NCI-H1417 (cell line): ENCODE data around the gene FSTL4.
A peak's percentile ranks its signal among the peaks of the same experiment; 100 is the strongest.

ENCODE experiments used
- DNase-seq, 3 experiments: peaks; one replicate each; lab custom pipeline; 2025; lab: John Stamatoyannopoulos, UW

FSTL4 gene

DNA sequence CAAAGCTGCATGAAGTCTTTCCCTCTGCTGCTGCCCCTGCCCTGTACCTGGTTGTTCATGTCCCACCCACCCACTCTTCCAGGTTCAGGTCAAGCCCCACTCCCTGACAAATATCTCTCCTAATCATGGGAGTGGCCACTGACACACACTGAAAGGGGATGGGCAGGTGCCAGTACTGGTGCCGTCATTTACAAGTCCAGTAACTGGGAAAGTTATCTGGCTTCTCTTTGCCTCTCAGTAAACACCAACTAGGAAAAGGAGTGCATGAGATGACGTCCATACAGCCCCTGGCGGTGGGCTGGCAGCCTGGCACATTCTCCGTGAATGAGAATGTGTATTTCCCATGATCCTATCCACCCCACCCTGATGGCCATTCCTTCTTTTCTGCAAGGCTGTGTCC is 225.2 kb downstream of the FSTL4 start:
- no peak for DNase-seq

DNA sequence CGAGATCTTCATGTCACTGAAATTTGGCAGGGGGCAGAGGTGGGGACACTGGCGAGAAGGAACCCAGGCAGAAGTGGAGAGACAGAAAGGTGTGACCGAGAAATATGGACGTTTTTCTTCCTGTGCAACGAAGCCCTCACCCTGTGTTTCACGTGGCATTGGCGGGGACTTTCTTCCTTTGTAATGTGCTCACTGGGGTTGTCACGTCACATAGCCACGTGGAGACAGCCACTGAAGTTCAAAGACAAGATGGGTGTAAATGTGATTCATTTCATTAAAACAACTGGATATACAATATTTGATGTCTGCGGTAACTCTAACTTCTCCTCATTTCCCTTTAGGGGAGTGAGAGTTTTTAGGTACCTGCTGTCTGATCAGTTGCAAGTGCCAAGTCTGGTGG is 225.7 kb downstream of the FSTL4 start:
- DNase-seq: no peak

DNA sequence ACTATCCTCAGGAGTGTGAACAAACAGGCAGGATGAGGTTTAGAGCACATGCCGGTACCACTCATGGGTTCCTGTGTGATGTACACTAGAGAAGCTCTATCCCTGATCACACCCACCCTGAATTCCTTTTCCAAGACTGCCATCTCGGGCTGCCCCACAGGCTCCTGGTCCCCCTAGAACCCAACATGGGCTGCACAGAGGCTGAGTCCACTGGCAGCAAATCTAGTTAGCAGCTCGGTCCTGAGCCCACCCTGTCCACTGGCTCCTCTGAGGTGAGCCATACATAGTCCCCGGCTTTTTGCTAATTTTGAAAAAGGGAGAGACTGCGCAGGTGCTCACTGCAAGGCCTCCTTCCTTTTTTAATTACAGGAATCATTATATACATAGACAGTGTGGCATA is 227.0 kb downstream of the FSTL4 start:
- no peak for DNase-seq

DNA sequence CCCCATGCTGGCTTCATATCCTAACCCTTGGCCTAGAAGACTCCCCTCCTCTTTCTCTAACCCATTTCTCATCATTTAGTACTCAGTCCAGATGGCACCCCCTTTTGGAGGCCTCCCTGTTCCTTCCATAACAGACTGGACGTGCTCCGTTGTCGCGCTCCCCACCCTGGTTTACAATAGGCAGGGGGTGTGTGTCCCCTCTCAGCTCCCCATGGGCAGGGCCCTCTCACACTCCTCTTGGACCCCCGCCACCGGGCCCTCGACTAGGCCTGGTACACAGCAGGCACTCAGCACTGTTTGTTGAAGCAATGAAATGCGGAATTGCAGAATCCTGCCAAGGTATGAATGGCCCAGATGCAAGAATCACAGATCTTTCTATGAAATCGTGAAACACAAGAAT is 227.4 kb downstream of the FSTL4 start:
- no peak for DNase-seq

DNA sequence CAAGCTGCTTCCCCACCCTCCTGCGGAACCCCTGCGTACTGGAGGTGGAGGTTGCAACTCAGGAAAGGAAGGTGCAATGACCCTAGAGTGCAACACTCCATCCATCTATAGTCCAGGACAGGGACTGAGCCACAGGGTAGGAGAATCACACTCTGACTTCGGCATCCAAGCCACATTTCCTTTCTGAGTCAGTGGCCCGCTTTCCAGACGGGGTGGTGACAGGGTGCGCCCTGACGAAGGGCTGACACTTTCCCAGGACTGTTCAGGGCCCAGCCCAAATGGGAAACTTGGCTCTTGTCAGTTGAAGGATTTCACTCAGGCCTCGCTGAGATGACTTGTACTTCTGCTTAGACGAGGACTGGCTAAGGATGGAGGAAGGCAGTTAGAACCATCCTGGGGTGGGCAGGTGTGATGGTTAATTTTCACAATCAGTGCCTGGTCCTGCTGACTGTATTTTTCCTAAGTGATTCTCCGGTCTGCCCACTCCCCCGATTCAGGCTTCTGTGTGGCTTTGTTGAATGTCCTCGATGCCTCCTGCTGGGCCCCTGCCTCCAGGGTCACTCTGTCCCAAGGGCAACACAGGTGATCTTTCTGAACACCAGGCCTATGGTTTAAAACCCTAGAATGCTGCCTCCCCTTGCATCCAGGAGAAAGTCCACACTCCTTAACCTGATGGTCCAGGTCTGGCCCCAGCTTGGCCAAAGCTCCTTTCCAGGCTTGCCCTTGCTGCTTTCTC is 228.1 kb downstream of the FSTL4 start:
- no peak for DNase-seq

DNA sequence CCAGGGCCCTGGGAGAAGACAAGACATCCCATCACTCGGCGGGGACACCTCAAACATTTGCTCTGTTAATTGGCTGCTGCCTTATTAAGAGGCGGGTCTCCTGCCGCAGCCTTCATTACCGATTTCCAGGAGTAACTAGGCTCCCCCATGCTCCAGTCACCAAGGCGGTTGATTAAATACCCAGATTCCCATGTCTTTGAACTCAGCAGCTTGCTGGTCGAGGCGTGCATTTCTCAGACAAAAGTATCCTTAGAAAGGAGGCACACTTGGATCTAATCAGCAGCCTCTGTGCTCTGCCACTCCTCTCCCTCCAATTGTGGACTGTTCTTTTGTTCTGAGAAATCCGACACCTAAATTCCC is 228.8 kb downstream of the FSTL4 start:
- peak in 1 of 3 experiments; percentile 2 for DNase-seq

DNA sequence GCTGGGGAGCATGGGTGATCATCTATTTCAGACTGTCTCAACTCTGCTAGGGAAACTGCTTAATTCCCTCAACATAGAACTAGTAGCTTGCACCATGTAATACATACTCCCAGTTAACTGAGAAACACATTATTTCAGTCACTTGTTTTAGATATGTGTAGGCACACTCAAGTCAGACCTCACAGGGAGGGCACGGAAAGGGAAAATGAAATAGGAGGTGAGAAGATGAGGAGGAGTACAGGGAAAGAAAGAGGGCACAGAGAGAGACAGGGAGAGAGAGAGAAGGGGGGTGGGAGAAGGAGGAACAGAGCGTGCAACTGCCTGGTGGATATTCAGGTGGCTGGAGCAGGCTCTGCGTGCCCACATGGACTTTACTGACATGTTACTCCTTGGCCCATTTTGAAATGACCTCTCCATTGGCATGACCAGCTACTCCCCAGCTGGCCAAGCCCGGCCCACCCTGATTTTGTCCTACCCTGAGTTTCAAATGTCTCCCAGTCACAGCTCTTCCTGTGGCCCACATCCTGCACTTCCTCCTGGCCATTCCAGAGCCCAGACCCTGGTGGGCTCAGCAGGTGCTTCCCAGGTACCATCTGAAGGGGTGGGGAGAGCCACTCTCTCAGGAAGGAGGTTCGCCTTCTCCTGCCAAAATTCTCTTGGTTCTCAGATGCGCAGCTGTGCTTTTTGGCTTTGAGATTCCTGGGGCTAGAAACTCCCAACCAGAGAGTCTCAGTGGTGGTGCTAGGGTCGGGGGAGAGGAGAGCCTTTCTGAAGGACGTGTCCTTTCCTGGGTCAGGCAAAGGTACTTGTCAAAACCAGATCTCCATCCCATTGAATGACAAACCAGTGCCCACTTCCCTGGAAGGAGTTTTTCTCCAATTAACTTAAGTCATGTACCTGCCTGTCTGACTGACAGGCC is 229.4 kb downstream of the FSTL4 start:
- no peak for DNase-seq

DNA sequence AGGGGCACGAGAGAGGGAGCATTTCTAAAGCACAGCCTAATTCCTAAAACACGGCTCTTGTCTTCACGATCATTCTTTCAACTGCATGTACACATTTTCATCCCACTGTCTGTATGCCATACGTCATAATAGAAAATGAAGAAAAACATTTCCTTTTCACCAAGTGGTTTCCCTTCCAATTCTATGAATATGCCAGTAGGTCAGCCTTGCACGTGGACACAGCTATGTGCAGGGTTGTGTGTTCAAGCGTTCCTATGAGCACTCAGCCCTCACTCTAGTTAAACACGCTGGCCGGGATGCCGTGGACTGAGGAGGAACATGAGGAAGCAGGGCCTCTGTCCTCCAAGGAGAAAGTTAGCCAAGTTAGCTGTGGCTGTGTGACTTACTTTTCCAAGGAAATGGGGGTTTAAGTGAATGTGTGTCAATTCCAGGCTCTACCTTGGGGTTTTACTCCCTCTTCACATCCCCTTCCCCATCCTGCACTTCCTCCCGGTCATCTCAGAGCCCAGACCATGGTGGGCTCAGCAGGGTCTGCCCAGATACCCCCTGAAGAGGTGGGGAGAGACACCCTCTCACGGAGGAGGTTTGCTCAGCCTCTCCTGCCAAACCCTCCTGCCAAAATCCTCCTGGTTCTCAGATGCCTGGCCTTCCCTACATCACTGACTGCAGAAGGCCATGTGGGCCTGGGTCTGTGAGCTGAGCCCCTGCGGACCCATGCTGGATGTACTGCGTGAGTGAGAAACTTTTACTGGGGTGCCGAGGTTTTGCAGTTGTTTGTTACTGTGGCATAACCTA is 230.6 kb downstream of the FSTL4 start:
- DNase-seq: no peak

DNA sequence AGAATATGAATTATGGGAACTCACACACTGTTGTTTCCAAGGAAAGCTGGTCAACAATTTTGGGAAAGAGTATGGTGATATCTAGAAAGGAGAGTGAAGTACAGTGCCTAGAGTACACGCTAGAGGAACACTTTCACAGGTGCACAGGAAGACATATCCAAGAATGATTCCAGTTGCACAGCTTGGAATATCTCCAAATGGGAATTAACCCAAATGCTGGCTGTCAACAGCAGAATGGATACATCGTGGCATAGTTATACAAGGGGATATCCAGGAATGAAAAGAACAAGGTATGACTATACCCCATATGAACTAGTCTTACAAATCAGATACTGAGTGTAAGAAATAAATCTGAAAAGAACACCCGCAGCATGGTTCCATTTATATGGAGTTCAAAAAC is 231.3 kb downstream of the FSTL4 start:
- no peak for DNase-seq

DNA sequence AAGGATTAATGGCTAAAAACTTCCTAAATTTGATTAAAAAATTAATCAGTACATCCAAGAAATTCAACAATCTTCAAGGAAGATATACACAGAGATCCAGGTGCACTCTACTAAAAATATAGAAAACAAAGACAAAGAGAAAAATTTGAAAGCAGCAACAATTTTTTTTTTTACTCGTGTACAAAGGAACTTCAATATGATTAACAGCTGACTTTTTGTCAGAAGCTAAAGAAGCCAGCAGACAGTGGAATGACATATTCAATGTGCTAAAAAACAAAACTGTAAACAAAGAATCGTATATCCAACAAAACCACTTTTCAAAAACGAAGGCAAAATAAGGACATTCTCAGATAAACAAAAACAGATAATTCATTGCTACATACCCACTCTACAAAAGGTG is 234.6 kb downstream of the FSTL4 start:
- no peak for DNase-seq

DNA sequence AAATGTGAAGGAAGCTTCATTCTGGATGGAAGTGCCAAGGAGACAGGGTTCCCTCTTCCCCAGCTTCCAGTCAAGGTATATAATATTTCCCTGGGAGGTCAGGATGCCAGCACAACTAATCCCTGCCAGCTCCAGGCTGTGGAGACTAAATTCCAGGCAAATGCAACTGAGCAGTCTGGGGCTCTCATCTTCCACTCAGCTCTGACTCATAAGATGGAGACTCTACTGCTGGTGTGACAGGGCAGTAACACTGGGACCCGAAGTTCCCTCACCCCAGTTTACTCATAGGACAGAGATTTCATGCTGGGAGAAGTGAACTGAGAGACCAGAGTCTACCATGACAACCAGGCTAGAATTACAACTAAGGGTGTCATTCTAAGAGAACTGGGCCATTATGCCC is 235.4 kb downstream of the FSTL4 start:
- no peak for DNase-seq

DNA sequence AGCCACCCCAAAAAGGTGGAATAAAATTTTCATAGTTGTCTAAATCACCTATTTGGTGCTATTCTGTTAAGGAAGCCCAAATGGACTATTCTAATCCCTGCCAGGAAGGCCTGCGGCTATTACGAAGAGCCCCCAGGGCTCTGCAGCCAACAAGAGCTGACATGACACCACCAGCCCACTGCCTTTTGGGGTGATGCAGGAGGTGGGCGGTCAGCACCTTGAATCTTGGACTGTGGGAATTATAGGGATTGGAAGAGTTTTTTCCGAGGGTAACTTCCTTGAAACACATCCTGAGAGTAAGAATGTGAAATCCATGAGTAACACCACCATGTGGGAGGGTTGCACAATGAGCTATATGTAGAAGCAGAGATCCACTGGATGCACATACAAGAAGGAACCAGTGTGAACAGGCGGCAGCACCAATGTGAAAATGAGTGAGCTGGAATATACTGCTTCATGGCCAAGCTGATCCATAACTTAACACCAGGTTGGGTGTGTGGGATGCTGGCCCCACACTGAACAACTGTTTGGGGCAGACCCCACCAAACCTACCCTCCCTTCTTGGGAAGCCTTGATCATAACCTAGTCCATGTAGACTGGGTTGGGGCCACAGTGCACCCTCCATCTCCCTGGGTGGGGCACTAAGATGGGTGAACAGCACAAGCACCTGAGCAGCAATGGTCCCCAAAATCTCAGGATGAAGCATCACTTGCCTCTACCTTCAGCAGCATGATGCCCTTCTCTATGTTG is 239.0 kb downstream of the FSTL4 start:
- DNase-seq: no peak

DNA sequence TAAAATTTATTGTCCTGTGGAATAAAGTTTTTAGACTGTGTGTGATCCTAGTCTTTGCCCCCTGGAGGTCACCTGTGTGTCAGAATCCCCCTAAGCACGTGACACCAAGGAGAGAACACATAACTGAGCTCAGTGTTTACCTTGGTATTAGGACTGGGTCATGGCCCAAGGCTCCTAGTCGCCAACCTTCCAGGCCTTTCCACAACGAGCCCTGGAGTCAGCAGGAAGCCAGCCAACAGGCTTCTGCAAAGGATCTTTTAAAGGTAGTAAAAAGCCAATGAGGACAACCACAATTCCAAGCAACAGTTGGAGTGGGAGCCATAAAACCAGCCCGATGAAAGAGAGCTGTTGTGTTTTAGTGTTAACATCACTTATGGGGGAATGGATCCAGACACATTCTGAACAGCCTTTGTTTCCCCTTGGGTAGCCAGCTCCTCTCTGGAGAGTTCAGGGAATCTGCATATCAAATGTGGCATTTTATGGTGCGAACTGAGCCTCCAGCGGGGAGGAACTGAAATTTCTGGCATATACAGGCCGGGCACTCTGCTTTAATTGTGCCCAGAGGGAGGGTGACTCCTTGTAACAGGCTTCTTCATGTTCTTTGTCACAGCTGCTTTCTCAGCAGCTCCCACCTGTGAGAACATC is 239.9 kb downstream of the FSTL4 start:
- no peak for DNase-seq

DNA sequence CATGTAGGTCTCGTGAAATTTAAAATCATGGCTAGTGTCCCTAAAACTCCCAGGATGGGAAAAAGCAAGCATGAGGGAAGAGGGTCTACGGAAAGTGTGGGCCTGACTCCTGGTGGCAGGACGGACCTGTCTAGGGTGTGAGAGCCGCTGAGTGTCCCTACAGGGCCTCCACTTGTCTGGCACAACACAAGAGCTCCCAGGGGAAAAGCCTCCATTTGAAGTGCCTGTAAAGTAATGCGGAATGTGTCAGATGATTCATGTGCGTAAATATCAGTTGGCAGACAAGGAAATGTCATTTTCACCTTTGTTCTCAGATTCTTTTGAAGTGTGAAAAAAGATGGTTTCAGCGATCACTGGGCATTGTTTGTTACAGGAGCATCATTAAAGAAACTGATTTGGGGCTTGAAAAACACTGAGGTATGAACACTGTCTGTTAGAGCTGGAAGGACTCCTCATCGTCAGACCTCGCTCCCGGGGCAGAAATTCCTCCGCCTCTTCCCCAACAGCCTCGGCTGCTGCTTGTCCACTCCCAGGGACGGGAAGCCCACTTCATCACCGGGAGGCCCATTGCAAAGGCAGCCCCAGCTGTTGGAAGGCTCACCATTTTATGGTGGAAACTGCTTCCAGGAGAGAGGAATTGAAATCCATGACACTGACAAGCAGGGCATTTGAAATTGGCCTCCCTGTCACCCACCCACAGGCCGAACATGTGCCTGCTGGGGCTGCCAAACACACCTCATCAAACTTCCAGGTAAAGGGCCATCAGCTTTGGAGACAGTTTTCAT is 240.8 kb downstream of the FSTL4 start:
- DNase-seq: peak in 2 of 3 experiments; percentile 5 to 80

DNA sequence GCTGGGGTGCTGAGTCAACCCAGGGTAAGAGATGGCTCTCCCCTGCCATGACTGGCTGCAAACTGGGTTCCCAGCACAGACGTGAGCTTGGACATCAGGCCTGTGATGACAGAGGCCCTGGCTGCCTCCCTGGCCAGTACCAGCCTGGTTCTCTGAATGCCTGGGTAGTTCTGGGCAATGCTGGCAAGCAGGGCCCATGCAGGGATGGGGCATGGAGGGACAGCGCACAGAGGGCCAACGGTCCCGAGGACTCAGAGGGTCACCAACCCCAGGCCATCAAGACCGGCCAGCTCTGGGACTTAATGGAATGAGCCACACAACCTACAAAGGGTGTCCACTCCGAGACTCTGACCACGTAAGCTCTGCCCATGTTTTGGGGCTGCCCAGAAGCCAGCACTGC is 241.4 kb downstream of the FSTL4 start:
- DNase-seq: no peak

DNA sequence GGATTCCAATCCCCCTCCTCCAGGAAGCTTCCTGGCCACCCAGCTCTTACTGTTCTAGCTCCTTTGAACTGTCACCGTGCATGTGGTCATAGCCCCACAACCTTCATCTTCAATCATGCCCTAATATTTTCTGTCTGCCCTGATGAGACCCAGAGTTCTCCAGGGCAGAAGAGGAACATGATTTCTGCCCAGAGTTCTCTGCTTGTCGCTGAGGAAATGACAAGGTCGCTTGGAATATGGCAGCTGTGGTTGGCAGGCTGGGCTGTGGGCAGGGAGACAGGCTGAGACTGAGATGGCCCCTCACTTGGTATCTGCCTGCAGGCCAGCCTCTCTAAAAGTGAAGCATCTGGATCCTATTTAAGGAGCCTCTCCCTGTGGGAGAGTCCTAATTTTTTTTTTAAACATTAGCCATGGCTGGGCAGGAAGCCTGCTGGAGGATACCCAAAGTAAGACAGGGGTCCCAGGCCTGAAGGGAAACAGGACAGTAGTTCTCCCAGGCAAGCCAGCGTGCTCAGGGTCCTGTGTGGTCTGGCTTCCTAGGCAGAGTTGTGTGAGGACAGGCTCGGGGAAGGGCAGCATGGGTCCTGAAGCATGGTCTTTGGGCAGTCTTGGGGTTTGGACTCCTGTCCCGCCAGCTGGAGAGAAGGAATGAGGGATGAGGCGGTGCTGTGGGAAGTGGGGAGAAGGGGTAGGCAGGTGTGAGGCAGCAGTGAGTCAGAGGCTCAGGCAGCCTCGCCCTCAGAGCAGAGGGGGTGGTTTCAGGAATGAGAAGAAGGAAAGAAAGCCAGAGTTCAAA is 242.1 kb downstream of the FSTL4 start:
- no peak for DNase-seq

DNA sequence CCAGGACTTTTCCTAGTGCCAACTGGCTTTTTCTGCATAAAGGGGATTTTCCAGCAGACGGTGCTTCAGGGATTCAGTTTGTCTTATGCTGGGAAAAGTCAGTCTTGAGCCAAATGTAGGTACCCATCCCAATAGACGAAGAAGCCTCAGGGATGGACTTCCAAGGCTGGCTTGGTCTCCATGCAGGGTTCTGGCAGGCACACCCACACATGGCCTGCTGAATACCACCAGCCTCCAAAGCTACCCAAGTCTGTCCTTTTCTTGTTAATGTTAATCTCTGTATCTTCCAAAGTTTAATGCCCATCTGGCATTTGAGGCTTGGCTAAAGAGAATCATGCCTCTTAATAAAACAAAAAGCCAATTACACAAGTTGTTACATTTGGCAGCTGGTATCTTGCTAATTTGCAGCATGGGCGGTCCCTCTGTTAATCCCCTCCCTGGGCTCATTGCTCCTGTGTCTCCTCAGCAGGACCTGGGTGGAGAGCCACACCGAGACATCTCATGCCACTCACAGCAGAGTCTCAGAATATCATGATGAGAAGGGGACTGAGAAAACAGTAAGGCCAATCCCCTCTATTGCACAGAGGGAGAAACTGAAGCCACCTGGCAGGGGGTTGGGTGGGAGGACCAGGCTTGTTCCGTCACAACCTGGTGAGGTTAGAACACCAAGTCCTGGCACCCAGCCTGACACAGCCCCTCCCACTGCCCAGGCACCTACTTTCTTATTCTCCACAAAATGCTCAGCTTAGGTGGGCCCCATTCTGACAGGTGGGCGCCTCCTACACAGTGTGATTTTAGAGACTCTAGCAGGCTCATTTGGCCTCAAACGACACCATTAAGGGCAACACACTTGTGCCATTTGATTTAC is 243.2 kb downstream of the FSTL4 start:
- DNase-seq: no peak

DNA sequence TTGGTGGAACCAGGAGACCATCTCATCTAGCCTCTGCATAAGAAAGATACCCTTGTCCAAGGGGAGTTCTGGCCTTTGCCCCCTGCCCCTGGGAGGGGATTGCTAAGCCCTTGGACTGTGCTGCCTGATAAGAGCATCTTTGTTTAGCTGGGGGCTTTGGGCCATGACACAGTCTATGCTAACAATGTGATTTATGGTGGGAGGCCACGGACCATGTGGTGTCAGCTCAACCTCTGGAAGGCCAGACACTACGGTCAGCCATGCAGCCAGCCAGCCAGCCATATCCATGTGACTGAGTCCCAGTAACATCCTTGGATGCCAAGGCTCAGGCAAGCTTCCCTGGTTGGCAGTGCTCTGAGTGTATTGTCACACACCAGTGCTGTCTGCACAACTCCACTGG is 244.4 kb downstream of the FSTL4 start:
- DNase-seq: no peak
